Measurements from ENCODE around the gene AIF1L. TPM values are rescaled to one million over a fixed set of nuclear protein-coding genes. Genes with fewer than 3 reads are reported as not detected.

AIF1L gene
- total and polyA plus RNA-seq, 2 of the 13 experiments (the other 11 are each of a cell fraction or from before 2014, with no cell fraction given), result 12.4 to 36.5 TPM

DNA sequence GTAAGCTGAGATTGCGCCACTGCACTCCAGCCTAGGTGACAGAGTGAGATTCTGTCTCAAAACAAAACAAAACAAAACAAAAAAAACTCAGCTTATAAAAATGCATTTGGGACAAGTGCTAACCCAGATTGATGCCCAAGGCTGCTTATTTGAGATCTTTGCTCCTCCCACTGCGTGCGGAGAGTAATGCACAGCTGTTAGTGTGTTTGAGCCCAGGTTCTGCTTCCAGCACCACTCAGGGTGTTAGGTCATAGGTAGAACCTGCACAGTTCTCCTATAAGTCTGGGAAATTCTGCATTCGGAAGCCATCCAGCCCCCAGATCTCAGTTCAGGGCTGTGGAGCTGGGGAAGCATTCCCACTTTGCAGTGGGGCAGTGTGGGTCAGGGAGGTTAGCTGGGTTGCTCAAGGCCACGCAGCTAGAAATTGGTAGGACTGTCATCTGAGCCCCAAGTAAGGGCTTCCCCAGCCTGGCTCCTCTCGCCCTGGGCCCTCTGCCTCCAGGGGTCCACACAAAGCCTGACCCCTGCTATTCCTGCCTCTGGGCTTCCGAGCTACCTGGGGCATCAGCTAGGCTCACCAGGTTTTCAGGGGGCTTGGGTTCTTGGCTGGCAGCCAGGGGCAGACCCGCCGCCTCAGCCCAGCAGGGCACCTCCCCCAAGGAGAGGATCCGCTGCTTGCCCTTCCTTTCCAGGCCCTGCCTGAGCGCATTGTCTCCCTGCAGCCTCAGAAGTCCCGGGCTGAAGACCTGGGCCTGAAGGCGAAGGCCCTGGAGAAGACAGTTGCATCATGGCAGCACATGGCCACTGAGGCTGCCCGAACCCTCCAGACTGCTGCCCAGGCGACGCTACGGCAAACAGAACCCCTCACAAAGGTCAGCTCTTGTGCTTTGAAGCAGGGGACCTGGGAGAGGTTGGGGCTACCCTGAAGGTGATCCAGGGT is 17.6 kb upstream of the AIF1L start (continued):
- peak; percentile 29; the same call in 1 of the 2 replicates for TF ChIP-seq THAP11 (CRISPR knock-in tag; IDR thresholded peaks at IDR 0.05)
- TF ChIP-seq, protein P1, sequence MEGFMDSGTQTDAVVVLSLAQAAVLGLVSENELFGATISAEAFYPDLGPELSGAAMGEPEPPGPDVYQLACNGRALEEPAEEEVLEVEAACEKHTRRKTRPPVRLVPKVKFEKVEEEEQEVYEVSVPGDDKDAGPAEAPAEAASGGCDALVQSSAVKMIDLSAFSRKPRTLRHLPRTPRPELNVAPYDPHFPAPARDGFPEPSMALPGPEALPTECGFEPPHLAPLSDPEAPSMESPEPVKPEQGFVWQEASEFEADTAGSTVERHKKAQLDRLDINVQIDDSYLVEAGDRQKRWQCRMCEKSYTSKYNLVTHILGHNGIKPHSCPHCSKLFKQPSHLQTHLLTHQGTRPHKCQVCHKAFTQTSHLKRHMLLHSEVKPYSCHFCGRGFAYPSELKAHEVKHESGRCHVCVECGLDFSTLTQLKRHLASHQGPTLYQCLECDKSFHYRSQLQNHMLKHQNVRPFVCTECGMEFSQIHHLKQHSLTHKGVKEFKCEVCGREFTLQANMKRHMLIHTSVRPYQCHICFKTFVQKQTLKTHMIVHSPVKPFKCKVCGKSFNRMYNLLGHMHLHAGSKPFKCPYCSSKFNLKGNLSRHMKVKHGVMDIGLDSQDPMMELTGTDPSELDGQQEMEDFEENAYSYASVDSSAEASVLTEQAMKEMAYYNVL (CRISPR knock-in tag; IDR thresholded peaks at IDR 0.05; ENCODE audit: borderline replicate concordance), result no peak
- TF ChIP-seq ZFP1 (CRISPR knock-in tag; IDR thresholded peaks at IDR 0.05), result no peak
- 0 out of 2 replicates have a peak, but pooled peaks have one; percentile 28 for TF ChIP-seq HOXD1 (CRISPR knock-in tag; IDR thresholded peaks at IDR 0.05)
- no peak for TF ChIP-seq ZSCAN22 (CRISPR knock-in tag; IDR thresholded peaks at IDR 0.05)
- TF ChIP-seq NFE2L1 (CRISPR knock-in tag; IDR thresholded peaks at IDR 0.05; ENCODE audit: borderline replicate concordance), result no peak
- TF ChIP-seq ZNF230 (CRISPR knock-in tag; IDR thresholded peaks at IDR 0.05), result no peak
- TF ChIP-seq ZNF598 (CRISPR knock-in tag; IDR thresholded peaks at IDR 0.05; ENCODE audit: borderline replicate concordance), result no peak
- TF ChIP-seq NFE2 (CRISPR knock-in tag; IDR thresholded peaks at IDR 0.05), result no peak
- no peak for TF ChIP-seq CHD2 (IDR thresholded peaks at IDR 0.05; ENCODE audit: low read depth, low read length)
- TF ChIP-seq CBFB (CRISPR knock-in tag; IDR thresholded peaks at IDR 0.05), result 0 out of 2 replicates have a peak, but pooled peaks have one; percentile 24
- no peak for TF ChIP-seq ZNF816 (CRISPR knock-in tag; IDR thresholded peaks at IDR 0.05; ENCODE audit: borderline replicate concordance)
- 0 out of 2 replicates have a peak, but pooled peaks have one; percentile 50 for TF ChIP-seq BORCS8-MEF2B (CRISPR knock-in tag; IDR thresholded peaks at IDR 0.05)
- no peak for TF ChIP-seq SRSF9 (IDR thresholded peaks at IDR 0.05; ENCODE audit: borderline replicate concordance, insufficient read depth, low read depth, low read length, poor library complexity, severe bottlenecking)
- TF ChIP-seq, protein P2, sequence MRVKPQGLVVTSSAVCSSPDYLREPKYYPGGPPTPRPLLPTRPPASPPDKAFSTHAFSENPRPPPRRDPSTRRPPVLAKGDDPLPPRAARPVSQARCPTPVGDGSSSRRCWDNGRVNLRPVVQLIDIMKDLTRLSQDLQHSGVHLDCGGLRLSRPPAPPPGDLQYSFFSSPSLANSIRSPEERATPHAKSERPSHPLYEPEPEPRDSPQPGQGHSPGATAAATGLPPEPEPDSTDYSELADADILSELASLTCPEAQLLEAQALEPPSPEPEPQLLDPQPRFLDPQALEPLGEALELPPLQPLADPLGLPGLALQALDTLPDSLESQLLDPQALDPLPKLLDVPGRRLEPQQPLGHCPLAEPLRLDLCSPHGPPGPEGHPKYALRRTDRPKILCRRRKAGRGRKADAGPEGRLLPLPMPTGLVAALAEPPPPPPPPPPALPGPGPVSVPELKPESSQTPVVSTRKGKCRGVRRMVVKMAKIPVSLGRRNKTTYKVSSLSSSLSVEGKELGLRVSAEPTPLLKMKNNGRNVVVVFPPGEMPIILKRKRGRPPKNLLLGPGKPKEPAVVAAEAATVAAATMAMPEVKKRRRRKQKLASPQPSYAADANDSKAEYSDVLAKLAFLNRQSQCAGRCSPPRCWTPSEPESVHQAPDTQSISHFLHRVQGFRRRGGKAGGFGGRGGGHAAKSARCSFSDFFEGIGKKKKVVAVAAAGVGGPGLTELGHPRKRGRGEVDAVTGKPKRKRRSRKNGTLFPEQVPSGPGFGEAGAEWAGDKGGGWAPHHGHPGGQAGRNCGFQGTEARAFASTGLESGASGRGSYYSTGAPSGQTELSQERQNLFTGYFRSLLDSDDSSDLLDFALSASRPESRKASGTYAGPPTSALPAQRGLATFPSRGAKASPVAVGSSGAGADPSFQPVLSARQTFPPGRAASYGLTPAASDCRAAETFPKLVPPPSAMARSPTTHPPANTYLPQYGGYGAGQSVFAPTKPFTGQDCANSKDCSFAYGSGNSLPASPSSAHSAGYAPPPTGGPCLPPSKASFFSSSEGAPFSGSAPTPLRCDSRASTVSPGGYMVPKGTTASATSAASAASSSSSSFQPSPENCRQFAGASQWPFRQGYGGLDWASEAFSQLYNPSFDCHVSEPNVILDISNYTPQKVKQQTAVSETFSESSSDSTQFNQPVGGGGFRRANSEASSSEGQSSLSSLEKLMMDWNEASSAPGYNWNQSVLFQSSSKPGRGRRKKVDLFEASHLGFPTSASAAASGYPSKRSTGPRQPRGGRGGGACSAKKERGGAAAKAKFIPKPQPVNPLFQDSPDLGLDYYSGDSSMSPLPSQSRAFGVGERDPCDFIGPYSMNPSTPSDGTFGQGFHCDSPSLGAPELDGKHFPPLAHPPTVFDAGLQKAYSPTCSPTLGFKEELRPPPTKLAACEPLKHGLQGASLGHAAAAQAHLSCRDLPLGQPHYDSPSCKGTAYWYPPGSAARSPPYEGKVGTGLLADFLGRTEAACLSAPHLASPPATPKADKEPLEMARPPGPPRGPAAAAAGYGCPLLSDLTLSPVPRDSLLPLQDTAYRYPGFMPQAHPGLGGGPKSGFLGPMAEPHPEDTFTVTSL (CRISPR knock-in tag; IDR thresholded peaks at IDR 0.05; ENCODE audit: borderline replicate concordance), result 0 out of 2 replicates have a peak, but pooled peaks have one; percentile 31
- 0 out of 2 replicates have a peak, but pooled peaks have one; percentile 24 for TF ChIP-seq HES4 (CRISPR knock-in tag; IDR thresholded peaks at IDR 0.05; ENCODE audit: borderline replicate concordance)
